Type B pancreatic cell (in vitro differentiated cells): Measurements from ENCODE around the gene CBX1. TPM values are rescaled to one million over a fixed set of nuclear protein-coding genes. Genes with fewer than 3 reads are reported as not detected.

Experiments used
- DNase-seq: peaks from one replicate; pipeline ENCODE4 v3.0.0; 2021; ENCODE audit warnings: mixed read lengths; ENCODE audit not compliant: unreplicated experiment; ENCODE audit errors: extremely low spot score
- H3K27ac Mint-ChIP-seq: 2 replicates; pipeline ENCODE4 v1.8.0; 2021; ENCODE audit warnings: mild to moderate bottlenecking, mixed read lengths
- H3K27me3 Mint-ChIP-seq: 2 replicates; pipeline ENCODE4 v1.8.0; 2021; ENCODE audit warnings: mixed read lengths
- H3K36me3 Mint-ChIP-seq: 2 replicates; pipeline ENCODE4 v1.8.0; 2021; ENCODE audit warnings: mixed read lengths
- H3K4me1 Mint-ChIP-seq: one replicate; pipeline ENCODE4 v1.8.0; 2021; ENCODE audit warnings: mixed read lengths; ENCODE audit not compliant: unreplicated experiment
- H3K4me3 Mint-ChIP-seq: 2 replicates; pipeline ENCODE4 v1.8.0; 2021; ENCODE audit warnings: mild to moderate bottlenecking, mixed read lengths
- H3K9me3 Mint-ChIP-seq: 2 replicates; pipeline ENCODE4 v1.8.0; 2021; ENCODE audit warnings: mixed read lengths
- CTCF ChIP-seq: fragments of 200-600 bp; sonication (generic); conservative IDR thresholded peaks from 2 replicates; pipeline ENCODE4 v1.5.0; 2021; ENCODE audit warnings: antibody characterized with exemption, mild to moderate bottlenecking
- total RNA-seq: library from RNA; stranded (reverse); gene quantifications from 2 replicates; pipeline ENCODE4 v1.2.1, GENCODE V29; 2021; ENCODE audit warnings: low replicate concordance

The CBX1 gene
- total RNA-seq, 1 donor from 2014 or later: 154 TPM

- Mint-ChIP-seq H3K4me3 (peak overlapping the region; percentile 92), H3K9me3 (no peaks in the 10 kb centered on the region), H3K27me3 (peaks cover 37% of the 10 kb centered on the region), H3K4me1 (peaks cover 21% of the 10 kb centered on the region), H3K36me3 (no peaks in the 10 kb centered on the region), H3K27ac (peak overlapping the region; percentile 97)
- no peak for DNase-seq
- TF ChIP-seq CTCF: no peak
These were observed 75.3 kb downstream of the CBX1 start for GRCh38 chr17:48025904-48026501.

- peaks cover 21% of the 10 kb centered on the region for H3K4me1 Mint-ChIP-seq
- H3K9me3 Mint-ChIP-seq: no peaks in the 10 kb centered on the region
- peak overlapping the region; percentile 92 for H3K4me3 Mint-ChIP-seq
- TF ChIP-seq CTCF: peak; percentile 79
- peak overlapping the region; percentile 97 for H3K27ac Mint-ChIP-seq
- peak; percentile 98 for DNase-seq
- H3K27me3 Mint-ChIP-seq: peaks cover 37% of the 10 kb centered on the region
- no peaks in the 10 kb centered on the region for H3K36me3 Mint-ChIP-seq
These were observed 76.0 kb downstream of the CBX1 start for GRCh38 chr17:48025040-48025903.

GRCh38 chr17:48024149-48025039 lies 76.9 kb downstream of the CBX1 start:
- Mint-ChIP-seq H3K9me3 (no peaks in the 10 kb centered on the region), H3K27ac (peak overlapping the region; percentile 97), H3K36me3 (no peaks in the 10 kb centered on the region), H3K4me3 (peak overlapping the region; percentile 92), H3K27me3 (peaks cover 40% of the 10 kb centered on the region), H3K4me1 (peaks cover 21% of the 10 kb centered on the region)
- TF ChIP-seq CTCF: no peak
- DNase-seq: no peak

- Mint-ChIP-seq H3K27me3 (peaks cover 43% of the 10 kb centered on the region), H3K27ac (no peak overlapping the region), H3K36me3 (no peaks in the 10 kb centered on the region), H3K4me1 (peaks cover 21% of the 10 kb centered on the region), H3K4me3 (peak overlapping the region; percentile 84), H3K9me3 (no peaks in the 10 kb centered on the region)
- TF ChIP-seq CTCF: no peak
- DNase-seq: peak; percentile 83
These were observed 77.7 kb downstream of the CBX1 start for GRCh38 chr17:48023400-48024148.

- Mint-ChIP-seq H3K4me1 (peaks cover 26% of the 10 kb centered on the region), H3K36me3 (no peaks in the 10 kb centered on the region), H3K27me3 (peaks cover 45% of the 10 kb centered on the region), H3K9me3 (no peaks in the 10 kb centered on the region), H3K27ac (no peak overlapping the region), H3K4me3 (peak overlapping the region; percentile 59)
- TF ChIP-seq CTCF: no peak
- DNase-seq: no peak
These were observed 78.4 kb downstream of the CBX1 start for GRCh38 chr17:48022901-48023300.
